ENCODE results near the gene HSBP1.
A peak's percentile ranks its signal among the peaks of the same experiment; 100 is the strongest.

Gene HSBP1

GRCh38 chr16:83771306-83771942 lies 36.4 kb upstream of the HSBP1 start:
- H3K36me3 ChIP-seq (replicated peaks), result no peaks in the 10 kb centered on the region
- no peak overlapping the region for H3K4me3 ChIP-seq (ENCODE audit: low read depth, low read length)
- TF ChIP-seq, protein P1, sequence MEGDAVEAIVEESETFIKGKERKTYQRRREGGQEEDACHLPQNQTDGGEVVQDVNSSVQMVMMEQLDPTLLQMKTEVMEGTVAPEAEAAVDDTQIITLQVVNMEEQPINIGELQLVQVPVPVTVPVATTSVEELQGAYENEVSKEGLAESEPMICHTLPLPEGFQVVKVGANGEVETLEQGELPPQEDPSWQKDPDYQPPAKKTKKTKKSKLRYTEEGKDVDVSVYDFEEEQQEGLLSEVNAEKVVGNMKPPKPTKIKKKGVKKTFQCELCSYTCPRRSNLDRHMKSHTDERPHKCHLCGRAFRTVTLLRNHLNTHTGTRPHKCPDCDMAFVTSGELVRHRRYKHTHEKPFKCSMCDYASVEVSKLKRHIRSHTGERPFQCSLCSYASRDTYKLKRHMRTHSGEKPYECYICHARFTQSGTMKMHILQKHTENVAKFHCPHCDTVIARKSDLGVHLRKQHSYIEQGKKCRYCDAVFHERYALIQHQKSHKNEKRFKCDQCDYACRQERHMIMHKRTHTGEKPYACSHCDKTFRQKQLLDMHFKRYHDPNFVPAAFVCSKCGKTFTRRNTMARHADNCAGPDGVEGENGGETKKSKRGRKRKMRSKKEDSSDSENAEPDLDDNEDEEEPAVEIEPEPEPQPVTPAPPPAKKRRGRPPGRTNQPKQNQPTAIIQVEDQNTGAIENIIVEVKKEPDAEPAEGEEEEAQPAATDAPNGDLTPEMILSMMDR (IDR thresholded peaks at IDR 0.05; ENCODE audit: low read depth, low read length, missing control alignments), result no peak
- DNase-seq, result no peak
- in situ Hi-C loops (cut with HindIII; ENCODE audit: low pct_ligation_motif_present, low sequenced_read_pairs), result no loop called here
- H3K27me3 ChIP-seq (replicated peaks), result no peaks in the 10 kb centered on the region
- no peak overlapping the region for H3K27ac ChIP-seq

GRCh38 chr16:83772806-83773205 lies 35.0 kb upstream of the HSBP1 start:
- in situ Hi-C loops (cut with HindIII; ENCODE audit: low pct_ligation_motif_present, low sequenced_read_pairs), result no loop called here
- TF ChIP-seq, protein P1 (IDR thresholded peaks at IDR 0.05; ENCODE audit: low read depth, low read length, missing control alignments), result no peak
- H3K36me3 ChIP-seq (replicated peaks), result no peaks in the 10 kb centered on the region
- H3K27ac ChIP-seq, result no peak overlapping the region
- DNase-seq, result no peak
- no peaks in the 10 kb centered on the region for H3K27me3 ChIP-seq (replicated peaks)
- no peak overlapping the region for H3K4me3 ChIP-seq (ENCODE audit: low read depth, low read length)

DNA sequence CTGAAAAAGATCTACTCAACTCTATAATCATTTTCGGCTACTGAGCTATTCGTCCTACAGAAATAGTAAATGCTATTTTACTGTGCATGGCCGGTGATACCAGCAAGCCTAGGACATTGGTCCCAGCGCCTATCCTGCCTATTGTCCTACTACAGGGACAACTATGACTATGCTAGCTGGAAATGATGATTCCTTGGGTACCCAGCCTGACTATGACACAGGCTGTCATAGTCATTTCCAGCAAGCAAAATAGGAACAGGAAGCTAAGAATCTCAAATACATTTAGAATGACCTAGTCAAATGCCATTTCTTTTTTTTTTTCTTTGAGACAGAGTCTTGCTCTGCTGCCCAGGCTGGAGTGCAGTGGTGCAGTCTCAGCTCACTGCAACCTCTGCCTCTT lies 33.7 kb upstream of the HSBP1 start:
- Histone ChIP-seq H3K4me3 (ENCODE audit: low read depth, low read length) (no peak overlapping the region), H3K27ac (no peak overlapping the region), H3K27me3 (replicated peaks) (no peaks in the 10 kb centered on the region), H3K36me3 (replicated peaks) (no peaks in the 10 kb centered on the region)
- no peak for DNase-seq
- in situ Hi-C loops (cut with HindIII; ENCODE audit: low pct_ligation_motif_present, low sequenced_read_pairs), result no loop called here
- TF ChIP-seq, protein P1 (IDR thresholded peaks at IDR 0.05; ENCODE audit: low read depth, low read length, missing control alignments), result no peak

- in situ Hi-C loops (cut with HindIII; ENCODE audit: low pct_ligation_motif_present, low sequenced_read_pairs), result no loop called here
- TF ChIP-seq, protein P1 (IDR thresholded peaks at IDR 0.05; ENCODE audit: low read depth, low read length, missing control alignments), result no peak
- no peak for DNase-seq
These were observed 30.8 kb upstream of the HSBP1 start for GRCh38 chr16:83776944-83777343.

DNA sequence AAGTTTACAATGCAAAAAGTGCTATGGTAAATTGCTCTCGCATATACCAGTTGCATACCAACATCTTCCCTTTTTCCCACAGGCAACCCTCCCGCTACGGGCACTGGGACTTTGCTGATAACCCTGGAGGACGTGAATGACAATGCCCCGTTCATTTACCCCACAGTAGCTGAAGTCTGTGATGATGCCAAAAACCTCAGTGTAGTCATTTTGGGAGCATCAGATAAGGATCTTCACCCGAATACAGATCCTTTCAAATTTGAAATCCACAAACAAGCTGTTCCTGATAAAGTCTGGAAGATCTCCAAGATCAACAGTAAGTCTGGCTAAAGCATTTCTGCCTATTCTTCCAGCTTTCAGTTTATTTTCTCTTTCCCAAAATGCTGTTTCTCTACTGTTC lies 27.9 kb upstream of the HSBP1 start:
- Histone ChIP-seq H3K27ac (no peak overlapping the region), H3K36me3 (replicated peaks) (no peaks in the 10 kb centered on the region), H3K27me3 (replicated peaks) (no peaks in the 10 kb centered on the region), H3K4me3 (ENCODE audit: low read depth, low read length) (no peak overlapping the region)
- TF ChIP-seq, protein P1 (IDR thresholded peaks at IDR 0.05; ENCODE audit: low read depth, low read length, missing control alignments), result no peak
- in situ Hi-C loops (cut with HindIII; ENCODE audit: low pct_ligation_motif_present, low sequenced_read_pairs), result no loop called here
- DNase-seq, result peak; percentile 63

More at GRCh38 chr16:83776944-83777343, 30.8 kb upstream of the HSBP1 start:
- Histone ChIP-seq H3K4me3 (ENCODE audit: low read depth, low read length) (no peak overlapping the region), H3K36me3 (replicated peaks) (no peaks in the 10 kb centered on the region), H3K27me3 (replicated peaks) (no peaks in the 10 kb centered on the region), H3K27ac (no peak overlapping the region)

DNA sequence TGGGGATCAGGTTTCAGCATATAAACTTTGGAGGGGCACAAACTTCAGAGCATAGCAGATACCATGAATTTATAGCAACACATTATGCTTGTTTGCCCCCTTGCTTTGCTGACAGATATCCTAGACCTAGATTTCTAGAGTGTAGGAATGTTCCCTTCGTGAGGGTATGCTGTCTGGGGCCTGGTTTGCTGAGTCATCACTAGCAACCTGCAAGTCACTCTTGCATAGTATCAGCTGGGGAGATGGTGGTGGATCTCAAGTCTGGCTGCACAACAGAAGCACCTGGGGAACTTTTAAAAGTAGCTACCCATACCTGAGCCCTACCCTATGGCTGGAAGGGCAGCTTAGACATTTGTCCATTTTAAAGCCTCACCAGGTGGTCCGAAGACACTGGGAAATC lies 22.3 kb upstream of the HSBP1 start:
- DNase-seq, result no peak
- Histone ChIP-seq H3K36me3 (replicated peaks) (no peaks in the 10 kb centered on the region), H3K27ac (no peak overlapping the region), H3K4me3 (ENCODE audit: low read depth, low read length) (no peak overlapping the region), H3K27me3 (replicated peaks) (no peaks in the 10 kb centered on the region)
- in situ Hi-C loops (cut with HindIII; ENCODE audit: low pct_ligation_motif_present, low sequenced_read_pairs), result no loop called here
- TF ChIP-seq, protein P1 (IDR thresholded peaks at IDR 0.05; ENCODE audit: low read depth, low read length, missing control alignments), result no peak
